Activated CD8-positive, alpha-beta memory T cell treated with anti-CD3 and anti-CD28 coated beads for 1 hour (primary cell): ENCODE data around the gene SLC26A3.

Experiments used
- DNase-seq, 2 donors: peaks; one replicate each; pipeline ENCODE4 v3.0.0-alpha.2; 2020; ENCODE audit warnings: low read depth in 1 of 2; ENCODE audit errors: extremely low read depth in 1 of 2

SLC26A3 gene

DNA sequence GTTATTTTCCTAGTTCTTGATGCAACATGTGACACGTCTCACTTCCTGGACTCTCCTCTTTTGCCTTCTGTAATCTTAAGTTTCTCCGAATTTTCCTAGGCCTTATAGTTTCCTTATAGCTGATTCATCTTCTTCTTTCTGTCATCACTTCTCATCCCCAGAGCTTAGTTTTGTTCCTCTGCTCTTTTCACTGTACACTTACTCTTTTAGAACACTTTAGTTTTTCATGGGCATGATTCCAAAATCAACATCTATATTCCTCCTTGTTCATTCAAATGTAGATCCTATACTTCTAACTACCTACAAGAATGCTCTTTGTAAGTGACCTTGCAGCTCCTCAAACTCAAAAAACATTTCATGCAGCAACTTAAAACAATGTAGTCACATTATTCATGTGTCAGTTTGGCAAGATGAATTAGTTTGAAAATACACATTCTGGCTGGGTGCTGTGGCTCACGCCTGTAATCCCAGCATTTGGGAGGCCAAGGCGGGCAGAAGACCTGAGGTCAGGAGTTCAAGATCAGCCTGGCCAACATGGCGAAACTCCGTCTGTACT lies 13.1 kb upstream of the SLC26A3 start:
- DNase-seq: no peak

DNA sequence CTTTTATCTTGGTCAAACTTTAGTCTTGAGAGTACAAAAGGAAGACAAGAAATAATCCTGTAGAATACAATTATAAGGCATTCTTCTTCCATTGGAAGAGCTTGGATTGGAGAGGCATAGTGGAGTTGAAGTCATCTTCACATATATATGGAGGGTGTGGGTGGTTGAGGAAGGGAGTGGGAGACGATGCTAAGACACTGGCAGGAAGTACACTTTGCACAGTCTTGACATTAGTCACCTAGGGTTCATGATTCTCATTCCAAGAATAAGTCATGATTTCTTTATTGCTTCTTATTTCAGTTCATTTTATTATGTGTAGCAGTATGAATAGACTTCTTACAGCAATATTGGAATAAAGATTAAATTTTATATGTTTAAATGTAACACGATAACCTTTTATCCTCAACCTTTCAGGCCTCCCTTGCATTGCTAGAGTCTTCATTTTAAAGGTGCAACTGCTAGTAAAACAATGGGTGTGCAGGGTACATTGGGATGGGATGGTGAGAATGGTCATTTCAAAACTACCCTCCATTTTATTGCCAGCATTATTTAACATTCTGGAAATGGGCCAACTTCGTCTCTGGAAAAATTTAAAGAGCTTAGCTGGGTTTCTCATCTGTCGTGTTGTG lies 12.3 kb upstream of the SLC26A3 start:
- DNase-seq: no peak

DNA sequence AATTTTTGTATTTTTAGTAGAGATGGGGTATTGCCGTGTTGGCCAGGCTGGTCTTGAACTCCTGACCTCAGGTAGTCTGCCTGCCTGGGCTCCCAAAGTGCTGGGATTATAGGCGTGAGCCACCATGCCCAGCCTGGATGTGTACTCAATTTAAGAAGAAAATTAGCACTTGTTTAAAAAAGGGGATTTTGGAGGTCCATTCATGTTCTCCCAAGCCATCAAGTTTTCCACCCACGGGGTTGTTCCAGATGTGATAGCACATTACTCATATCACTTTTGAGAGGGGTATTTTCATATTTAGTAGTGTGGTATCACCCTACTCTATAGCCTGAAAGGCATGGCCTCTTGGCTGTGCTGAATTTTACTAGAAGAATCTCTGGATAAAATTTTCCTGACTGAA lies 10.5 kb upstream of the SLC26A3 start:
- DNase-seq: no peak

DNA sequence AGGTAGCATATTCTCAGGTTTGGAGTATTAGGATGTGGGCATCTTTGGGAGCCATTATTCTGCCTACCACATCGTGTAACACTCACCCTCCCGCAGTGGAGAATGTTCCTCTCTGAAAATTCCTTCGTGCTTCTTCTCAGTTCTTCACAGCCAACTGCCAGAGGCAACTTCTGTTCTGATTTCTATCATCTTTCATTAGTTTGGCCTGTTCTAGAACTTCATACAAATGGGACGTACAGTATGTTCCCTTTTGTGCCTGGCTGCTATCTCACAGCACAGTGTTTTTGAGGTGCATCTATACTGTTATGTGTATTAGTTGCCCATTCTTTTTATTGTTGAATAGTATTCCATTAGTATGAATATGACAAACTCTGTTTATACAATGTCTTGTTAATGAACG lies 8.9 kb upstream of the SLC26A3 start:
- no peak for DNase-seq

DNA sequence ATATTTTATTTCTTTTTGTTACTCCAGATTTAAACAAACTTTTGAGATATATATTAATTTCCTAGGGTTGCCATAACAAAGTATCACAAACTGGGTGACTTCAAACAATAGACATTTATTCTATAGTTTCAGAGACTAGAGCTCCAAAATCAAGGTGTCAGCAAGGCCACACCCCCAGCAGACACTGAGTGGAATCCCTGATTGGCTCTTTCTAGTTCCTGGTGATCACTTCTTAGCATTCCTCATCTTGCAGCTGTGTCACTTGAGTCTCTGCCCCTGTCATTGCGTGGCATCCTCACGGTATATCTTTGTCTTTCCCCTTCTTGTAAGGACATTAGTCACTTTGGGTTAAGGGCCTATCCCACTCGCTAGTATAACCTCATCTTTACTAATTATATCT lies 7.6 kb upstream of the SLC26A3 start:
- DNase-seq: no peak

DNA sequence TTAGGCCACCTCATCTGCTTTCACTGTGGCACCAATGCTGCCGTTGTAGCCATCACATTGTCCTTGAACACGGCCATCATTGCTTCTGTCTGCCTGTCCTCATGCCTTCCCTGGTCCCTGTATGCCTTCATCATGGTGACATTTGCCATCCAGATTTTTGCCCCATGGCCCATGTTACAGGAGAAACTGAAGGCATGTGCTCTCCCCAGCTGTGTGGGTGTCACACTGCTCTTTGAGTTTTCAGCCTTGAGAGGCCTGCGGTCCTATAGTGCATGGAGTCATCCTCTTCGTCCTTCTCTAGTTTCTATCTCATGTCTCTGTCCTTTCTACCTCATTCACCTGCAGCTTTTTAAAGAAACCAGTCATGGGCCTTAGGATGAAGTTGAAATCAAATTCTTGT lies 6.2 kb upstream of the SLC26A3 start:
- DNase-seq: no peak

DNA sequence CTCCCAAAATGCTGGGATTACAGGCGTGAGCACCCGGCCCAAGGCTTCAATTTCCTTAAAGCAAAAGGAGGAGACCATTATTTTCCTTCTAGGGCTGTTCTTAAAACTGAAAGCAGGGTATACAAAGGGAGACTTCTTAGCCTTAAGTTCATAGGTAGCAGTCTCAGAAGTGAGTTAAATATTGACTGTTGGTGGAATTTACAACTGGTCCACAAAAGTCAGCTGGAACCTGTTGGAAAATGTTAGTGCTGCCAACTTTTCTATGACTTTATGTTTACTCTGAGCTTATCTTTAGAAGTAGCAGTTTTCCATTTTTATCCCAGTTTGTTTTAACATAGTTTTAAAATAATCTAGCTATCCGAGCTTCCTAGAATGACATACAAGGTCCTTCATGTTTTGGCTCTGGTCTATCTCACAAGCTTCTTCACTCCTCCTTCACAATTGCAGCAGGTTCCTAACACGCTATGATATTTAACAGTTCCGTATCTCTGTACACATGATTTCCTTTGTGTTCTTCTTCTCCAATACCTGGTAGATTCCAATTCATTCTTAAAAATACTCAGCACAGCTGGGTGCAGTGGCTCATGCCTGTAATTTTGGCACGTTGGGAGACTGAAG lies 3.3 kb downstream of the SLC26A3 start:
- no peak for DNase-seq

DNA sequence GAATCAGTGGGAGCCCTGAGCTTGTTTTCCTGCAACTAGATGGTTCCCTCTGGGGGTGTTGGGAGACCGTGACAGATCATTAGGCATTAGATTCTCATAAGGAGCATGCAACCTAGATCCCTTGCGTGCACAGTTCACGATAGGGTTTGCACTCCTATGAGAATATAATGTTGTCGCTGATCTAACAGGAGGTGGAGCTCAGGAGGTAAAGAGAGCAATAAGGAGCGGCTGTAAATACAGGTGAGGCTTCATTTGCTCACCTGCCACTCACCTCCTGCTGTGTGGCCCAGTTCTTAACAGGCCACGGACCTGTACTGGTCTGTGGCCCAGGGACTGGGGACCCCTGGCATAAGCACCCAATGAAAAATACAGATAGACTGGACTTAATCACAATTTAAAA lies 10.7 kb downstream of the SLC26A3 start:
- DNase-seq: no peak

DNA sequence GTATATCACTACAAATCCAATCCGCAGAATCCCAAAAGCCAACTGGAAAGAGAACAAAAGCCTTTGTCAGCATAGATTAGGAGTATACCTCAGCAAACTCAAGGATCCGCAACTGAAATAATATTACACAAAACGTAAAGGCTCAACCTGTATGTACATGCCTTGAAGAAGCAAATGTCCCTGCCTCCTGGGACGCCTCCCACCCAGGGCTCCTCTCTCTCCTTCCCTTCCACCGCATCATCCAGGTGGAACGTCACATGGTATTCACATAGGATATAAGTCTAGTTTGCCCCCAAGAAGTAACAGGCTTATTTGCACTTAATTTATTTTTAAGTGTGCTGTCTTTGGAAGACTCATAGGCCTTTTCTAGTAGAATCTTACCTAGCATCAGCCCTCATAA lies 13.4 kb downstream of the SLC26A3 start:
- no peak for DNase-seq

DNA sequence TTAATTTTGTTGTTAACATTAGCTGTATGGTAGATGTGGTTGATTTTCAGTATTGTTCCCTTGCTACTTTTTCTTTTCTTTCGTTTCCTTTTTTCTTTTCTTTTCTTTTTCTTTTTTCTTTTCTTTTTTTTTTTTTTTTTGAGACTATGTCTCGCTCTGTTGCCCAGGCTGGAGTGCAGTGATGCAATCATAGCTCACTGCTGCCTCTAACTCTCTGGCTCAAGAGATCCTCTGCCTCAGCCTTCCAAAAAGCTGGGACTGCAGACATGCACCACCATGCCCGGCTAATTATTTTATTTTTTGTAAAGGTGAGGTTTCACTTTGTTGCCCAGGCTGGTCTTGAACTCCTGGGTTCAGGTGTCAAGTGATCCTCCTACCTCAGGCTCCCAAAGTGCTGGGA lies 14.4 kb downstream of the SLC26A3 start:
- DNase-seq: no peak

DNA sequence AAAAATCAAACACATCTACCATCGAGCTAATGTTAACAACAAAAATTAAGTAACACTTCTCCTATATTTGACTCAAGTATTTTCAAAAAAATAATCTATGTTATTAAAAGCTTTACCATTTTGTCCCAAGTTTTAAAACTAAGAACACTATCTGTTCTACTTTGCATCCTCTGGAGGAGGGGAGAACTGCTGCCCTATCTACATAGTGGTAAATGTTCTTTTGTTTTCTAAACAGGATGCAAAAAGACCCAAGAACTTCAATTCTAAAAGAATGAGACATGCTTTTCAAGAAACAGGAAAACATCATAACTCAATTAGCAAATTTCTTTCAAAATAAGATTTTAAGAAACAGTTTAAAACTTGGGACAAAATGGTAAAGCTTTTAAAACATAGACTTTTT lies 14.8 kb downstream of the SLC26A3 start:
- DNase-seq: no peak

DNA sequence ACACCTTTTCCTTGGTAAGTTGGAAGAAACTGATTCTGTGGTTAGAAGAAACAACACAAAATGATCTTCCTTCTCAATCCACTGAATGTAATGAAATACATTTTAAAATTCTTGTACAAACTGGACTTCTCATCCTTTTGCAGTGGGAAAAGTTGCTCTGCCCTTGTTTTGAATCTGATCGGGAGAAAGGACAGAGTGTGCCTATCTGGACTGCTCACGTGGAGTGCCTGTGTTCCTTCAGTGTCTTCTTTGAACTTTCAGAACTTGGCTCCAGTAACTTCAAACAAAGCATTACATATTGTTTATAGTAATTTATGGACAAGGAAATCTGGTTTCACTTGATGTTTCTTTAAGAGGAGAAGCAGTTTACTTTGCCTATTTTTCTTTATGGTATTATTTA lies 17.1 kb downstream of the SLC26A3 start:
- no peak for DNase-seq

DNA sequence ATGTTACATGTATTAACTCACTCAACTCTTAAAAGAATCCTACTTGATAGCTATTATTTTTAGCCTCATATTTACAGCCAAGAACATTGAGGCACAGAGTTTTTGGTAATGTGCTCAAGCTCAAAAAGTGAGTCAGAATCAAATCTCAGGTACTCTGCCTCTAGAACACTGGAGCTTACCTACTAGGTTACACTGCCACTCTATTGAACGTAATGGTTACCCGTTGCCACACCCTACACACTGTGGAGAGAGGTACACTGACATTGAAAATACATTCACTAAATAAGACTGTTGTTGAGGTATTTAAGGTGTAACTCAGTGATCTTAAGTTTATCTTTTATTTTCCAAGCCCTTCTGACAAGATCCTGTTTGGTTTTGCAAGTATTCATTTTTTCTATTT lies 17.9 kb downstream of the SLC26A3 start:
- DNase-seq: no peak

DNA sequence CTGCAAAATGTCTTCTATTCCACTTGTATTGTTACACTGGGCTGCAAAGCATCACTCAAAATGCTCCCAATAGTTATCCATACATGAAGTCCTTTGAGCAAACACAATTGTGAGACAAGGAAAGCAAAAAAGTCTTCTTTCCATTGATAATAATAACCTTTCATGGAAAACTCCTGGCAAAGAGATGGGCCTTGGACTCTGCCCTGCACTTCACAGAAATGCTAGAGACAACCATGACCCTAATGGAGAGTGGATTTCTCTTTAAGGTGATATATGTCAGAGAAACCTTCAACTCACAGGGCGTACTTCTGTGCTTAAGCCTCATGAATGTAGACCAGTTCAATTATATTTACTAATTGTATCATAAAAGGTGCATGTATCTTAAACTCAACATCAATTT lies 19.4 kb downstream of the SLC26A3 start:
- DNase-seq: no peak

DNA sequence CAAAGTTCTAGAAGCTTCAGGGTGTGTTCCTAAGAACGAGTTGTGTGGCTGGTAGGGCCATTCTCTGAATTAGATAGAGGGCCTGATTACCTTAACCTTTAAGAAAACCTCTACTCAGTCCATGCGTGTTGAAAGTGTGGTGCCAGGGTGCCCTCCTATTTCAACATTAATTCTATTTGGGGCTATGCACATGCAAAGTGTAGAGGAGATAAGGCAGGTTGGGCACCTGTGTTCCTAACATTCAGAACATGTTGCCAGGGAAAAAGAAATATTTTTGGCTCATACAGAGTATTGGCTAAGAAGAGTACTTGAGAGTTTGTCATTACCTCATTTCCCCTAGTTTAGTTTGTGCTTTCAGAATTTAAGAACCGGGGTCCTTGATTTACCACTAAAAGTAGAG lies 20.6 kb downstream of the SLC26A3 start:
- DNase-seq: no peak

DNA sequence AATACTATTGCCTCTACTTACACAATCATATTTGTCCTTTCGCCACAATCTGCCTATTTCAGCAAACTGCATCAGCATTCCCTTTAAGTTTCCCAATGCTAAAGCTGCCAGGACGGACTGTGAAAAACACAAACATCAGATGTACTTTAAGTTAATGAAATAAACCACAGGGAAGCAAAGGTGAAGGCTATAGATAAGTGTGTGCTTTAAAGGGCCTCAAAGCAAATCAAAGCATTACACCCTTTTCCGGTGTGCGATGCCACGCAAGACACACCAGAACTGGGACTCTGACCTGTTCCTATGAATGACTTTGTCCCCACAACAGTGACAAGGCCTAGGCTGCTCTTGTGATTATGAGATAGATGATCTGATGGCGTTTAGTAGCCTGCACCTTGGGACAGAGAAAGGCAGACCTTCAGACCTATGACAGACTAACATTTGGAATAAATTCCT lies 23.4 kb downstream of the SLC26A3 start:
- DNase-seq: no peak

DNA sequence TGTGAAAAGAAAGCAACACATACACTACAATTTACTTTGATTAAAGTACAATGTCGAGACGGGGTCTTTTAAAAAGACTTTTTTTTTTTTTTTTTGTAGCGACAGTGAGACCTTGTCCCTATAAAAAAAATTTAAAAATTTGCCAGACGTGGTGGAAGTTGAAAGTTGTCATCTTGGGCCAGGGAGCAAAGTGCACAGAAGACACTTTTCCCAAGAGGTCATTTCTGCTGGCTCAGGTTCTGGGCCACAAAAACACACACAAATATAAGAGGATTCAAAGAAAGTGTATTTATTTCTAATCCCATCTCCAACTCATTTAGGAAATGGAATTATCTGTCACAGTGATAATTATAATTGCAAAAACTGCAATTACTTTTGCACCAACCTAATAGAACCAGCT lies 24.7 kb downstream of the SLC26A3 start:
- no peak for DNase-seq

DNA sequence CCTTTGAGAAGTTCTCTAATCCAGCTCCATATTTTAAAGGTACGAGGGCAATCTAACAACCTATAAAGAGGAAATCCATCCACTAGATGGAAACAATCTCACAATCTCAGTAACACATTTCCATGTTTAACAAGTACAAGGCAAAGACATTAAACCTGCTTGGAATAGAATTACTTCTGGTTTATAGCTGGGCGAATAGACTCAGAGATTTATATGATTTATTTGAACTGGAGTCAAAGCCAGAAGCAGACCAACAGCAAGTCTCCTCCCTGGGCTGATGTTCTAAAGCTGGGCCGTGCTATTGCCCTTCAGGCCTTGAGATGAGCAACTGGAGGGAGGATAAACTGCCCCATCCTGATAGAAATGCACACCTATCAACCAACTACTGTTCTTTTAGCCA lies 25.3 kb downstream of the SLC26A3 start:
- no peak for DNase-seq

DNA sequence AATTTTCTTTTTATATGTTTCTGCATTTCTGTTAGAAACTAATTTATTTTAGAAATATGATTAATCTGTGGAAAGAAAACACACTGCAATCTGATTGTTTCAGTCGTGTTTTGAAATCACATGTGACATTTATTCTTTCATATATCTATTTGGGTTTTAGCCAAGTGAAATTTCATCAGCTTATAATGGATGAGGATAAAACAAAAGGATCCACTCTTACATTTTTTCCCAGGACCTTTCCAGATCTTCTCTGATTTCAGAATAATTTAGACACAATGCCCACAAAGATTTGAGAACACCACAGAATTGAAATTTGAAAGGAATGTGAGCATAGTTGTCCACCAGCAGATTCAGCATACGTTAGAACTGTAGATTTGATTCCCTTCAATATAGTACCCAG lies 30.0 kb downstream of the SLC26A3 start:
- DNase-seq: no peak

DNA sequence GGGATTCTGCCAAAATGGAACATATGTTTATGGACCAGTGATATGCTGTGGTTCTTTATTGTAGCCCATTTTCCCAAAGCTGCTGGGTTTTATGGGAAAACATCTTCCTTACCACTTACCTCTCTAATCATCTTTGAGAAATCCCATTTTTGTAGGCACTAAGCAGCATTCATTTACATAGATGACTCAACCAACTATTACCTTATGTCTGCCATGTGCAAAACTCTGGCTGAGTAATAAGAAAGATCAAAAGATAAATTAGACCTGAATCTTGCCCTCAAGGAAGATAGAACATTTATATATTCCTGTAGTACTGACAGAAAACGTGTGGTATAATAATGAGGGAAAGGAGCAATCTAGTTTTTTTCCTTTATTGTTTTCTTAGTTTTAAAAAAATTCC lies 34.8 kb downstream of the SLC26A3 start:
- DNase-seq: no peak

DNA sequence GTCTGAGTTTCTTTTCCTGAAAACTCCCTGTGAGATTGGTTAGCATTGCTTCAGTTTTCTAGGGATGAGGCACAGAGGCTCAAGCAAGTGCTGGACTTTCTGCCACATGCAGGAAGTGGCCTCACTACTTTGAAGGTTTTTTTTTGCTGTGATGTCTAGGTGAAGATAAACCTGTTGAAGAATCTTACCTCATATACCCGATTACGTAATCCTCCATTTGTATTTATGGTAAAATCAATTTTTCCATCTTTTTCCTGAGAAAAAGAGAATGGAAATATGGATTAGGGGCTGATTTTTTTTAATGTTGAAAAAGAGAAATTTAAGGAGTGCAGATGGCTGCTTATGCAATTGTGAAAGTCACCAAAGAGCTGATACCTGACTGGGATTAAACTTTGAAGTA lies 35.6 kb downstream of the SLC26A3 start:
- no peak for DNase-seq

DNA sequence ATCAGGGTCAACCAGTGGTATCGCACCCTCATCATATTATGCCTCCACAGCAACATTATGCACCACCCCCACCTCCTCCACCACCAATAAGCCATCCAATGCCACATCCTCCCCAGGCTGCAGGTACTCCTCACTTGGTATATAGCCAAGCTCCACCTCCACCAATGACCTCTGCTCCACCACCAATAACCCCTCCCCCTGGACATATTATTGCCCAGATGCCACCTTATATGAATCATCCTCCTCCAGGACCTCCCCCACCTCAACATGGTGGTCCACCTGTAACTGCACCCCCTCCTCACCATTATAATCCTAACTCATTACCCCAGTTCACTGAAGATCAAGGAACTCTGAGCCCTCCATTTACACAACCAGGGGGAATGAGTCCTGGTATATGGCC lies 44.4 kb downstream of the SLC26A3 start:
- DNase-seq: no peak

DNA sequence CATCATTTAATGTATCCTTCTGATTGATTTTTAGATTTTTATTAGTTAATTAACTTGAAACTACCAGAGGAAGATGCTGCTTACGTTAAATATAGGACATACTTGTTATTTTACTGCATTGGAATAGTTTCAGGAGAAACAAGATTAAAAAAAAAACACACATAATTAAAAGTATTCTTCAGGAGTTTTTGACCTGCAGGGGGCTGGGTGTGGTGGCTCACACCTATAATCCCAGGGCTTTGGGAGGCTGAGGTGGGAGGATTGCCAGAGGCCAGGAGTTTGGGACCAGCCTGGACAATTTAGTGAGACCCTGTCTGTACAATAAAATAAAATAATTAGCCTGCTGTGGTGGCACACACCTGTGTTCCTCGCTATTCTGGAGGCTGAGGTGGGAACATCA lies 48.4 kb downstream of the SLC26A3 start:
- no peak for DNase-seq
